Right lobe of liver (tissue), 4 donors: ENCODE measurements around the gene OAS2.

Experiments used
- CTCF ChIP-seq, 4 donors: fragments of 200-600 bp in 3 of 4; fragments of 450-650 bp in 1 of 4; IDR thresholded peaks; one replicate each; pipeline versions ENCODE4 v1.5.1 to v1.8.0; 2016 to 2022; ENCODE audit warnings: antibody characterized with exemption in 4 of 4, mild to moderate bottlenecking in 2 of 4
- POLR2A ChIP-seq: fragments of 450-650 bp; IDR thresholded peaks from one replicate; pipeline ENCODE4 v1.6.1; 2017; ENCODE audit warnings: antibody characterized with exemption, mild to moderate bottlenecking
- donor health status: DM: no; HTN: no; CAD: no.
- donor health status: DM: no; HTN: no; CAD: no.
- donor health status: DM: no; HTN: yes; CAD: no.

DNA sequence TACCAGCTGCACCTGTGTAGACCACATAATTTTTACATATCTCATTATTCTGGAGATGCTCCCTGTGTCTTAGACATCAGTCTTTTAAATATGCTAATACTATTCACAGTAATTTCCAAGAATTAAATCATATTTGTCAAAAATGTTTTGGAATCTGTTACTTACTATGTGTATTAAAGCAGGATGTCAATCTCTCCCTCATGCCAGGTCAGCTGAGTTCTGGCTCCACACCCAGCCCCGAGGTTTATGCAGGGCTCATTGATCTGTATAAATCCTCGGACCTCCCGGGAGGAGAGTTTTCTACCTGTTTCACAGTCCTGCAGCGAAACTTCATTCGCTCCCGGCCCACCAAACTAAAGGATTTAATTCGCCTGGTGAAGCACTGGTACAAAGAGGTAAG, 27.9 kb downstream of the OAS2 start:
- TF ChIP-seq POLR2A (no peak), CTCF (IDR thresholded peaks at IDR 0.05) (no peak)
